GM19099 (cell line): ENCODE results near the gene CD109.

Source experiments
- POLR2A ChIP-seq: IDR thresholded peaks from 3 replicates; pipeline ENCODE4 v1.6.1; 2011; ENCODE audit warnings: low read depth; ENCODE audit not compliant: insufficient read length; ENCODE audit errors: extremely low read depth

CD109 gene

DNA sequence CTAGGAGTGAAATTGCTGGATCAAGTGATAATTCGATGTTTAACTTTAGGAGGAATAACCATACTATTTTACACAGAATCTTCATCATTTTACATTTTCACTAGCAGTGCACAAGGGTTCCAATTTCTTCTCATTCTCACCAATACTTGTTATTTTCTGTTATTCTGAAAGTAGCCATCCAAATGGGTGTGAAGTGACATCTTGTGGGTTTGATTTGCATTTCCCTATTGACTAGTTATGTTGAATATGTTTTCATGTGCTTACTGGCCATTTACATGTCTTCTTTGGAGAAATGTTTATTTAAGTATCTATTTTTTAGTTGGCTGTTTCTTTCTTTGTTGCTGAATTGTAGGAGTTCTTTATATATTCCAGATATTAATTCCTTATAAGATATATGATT lies 164.3 kb downstream of the CD109 start:
- no peak for TF ChIP-seq POLR2A

DNA sequence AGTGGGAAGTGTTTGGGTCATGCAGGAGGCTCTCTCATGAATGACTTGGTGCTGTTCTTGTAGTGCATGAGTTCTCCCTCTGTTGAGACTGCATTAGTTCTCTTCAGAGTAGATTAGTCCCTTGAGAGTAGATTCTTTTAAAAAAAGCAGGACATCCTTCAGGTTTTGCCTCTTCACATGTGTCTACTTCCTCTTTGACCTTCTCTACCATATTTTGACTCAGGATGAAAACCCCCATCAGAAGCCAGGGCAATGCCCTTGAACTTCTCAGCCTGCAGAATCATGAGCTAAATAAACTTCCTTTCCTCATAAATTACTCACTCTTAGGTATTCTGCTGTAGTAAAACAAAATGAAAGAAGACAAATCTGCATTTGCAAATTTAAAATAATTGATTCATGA lies 170.3 kb downstream of the CD109 start:
- TF ChIP-seq POLR2A: no peak

DNA sequence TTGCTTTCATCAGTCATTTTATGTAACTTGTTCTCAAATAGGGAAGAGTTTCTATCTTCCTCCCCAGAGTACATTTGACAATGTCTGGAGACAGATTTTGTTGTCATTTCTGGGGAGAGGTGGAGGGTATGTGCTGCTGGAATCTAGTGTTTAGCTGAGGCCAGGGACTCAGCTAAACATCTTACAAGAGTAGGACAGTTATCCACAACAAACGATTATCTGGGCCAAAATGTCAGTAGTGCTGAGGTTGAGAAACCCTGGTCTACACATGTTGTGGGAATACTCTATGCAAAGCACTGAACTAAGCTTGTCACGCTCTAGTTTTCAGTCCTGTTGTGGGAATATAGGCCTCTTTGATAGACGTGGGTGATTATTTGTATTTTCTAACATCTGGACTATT lies 171.4 kb downstream of the CD109 start:
- TF ChIP-seq POLR2A: no peak

DNA sequence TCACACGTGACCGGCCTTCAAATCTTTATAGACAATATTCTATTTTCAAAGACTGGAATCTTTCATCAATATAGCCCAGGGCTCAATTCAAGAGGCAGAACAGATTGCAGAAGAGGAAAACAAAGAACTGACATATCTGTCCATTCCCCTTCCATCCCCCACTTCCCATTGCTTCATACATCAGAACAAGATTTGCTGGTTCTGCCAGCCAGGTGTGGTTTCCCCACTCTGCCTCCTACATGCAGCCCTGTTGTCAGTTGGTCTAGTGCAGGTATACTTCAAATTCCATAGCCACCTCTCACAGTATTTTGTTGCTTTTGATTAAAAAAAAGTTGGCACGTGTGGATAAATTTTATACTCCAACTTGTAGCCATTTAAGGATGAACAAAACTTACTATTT lies 174.9 kb downstream of the CD109 start:
- TF ChIP-seq POLR2A: no peak

DNA sequence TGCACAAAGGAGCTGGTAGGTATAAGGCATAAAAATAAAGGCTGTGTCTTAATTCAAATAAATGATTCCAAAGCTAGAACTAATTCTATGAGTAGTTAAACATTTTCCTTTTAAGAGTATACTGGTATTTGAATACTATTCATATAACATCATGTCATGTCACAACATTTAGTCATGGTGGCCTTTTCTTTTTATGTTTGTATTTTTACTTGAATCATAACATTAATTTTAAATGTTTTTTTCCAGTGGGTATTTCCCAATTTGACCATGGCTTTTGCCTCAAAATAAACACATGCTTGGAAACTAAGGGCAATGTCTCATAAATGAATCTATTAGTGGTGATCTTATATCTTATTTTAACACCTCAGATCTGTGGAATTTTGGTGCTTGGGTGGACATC lies 177.1 kb downstream of the CD109 start:
- TF ChIP-seq POLR2A: no peak
